Activated naive CD4-positive, alpha-beta T cell treated with Interleukin-2 at 50 U/mL for 16 hours (primary cell): ENCODE data around the gene EXOC2.

Source experiments
- DNase-seq: peaks from one replicate; pipeline ENCODE4 v3.0.0-alpha.2; 2020

EXOC2 gene, protein sequence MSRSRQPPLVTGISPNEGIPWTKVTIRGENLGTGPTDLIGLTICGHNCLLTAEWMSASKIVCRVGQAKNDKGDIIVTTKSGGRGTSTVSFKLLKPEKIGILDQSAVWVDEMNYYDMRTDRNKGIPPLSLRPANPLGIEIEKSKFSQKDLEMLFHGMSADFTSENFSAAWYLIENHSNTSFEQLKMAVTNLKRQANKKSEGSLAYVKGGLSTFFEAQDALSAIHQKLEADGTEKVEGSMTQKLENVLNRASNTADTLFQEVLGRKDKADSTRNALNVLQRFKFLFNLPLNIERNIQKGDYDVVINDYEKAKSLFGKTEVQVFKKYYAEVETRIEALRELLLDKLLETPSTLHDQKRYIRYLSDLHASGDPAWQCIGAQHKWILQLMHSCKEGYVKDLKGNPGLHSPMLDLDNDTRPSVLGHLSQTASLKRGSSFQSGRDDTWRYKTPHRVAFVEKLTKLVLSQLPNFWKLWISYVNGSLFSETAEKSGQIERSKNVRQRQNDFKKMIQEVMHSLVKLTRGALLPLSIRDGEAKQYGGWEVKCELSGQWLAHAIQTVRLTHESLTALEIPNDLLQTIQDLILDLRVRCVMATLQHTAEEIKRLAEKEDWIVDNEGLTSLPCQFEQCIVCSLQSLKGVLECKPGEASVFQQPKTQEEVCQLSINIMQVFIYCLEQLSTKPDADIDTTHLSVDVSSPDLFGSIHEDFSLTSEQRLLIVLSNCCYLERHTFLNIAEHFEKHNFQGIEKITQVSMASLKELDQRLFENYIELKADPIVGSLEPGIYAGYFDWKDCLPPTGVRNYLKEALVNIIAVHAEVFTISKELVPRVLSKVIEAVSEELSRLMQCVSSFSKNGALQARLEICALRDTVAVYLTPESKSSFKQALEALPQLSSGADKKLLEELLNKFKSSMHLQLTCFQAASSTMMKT

DNA sequence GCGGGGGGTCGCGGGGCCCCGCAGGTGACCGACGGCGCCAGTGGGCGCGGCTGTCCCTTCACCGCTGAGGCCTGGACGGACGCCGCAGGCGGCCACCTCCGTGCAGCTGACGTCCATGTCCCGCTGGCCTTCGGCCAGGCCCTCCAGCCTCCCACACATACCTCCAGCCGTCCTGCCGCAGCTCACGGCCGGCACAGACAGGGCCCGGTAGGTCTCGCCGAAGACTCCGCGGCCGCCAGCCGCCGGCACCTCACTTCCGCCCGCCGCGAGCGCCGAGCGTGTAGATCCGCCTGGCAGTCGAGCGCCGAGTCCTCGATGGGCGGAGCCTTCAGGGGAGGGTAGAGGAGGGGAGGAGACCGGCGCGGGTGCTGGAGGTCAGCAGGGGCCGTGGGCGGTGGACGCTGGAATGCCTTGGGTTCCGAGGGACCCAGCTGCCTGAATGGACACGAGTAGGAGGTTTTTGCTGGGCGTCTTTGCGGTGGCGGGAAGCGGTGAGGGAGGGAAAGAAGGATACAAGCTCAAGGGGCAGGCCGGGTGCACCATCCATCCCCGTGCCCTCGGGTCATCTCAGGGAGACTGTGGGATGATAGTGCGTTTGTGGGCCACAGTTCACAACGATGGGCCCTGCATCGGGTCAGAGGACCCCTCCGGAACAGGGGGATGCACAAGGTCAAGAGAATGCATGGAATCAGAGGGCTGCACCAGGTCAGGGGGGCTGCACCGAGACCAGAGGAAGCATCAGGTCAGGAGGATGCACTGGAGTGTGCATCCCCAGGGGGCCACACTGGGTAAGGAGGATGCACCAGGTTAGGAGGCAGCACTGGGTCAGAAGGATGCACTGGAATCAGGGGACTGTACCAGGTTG is at the start of gene EXOC2:
EXOC2 (minus strand) TSS at position 282 of the 865 bp plus-strand sequence. CDS start 55,321 bp downstream, outside the sequence.
- DNase-seq = peak; percentile 88

DNA sequence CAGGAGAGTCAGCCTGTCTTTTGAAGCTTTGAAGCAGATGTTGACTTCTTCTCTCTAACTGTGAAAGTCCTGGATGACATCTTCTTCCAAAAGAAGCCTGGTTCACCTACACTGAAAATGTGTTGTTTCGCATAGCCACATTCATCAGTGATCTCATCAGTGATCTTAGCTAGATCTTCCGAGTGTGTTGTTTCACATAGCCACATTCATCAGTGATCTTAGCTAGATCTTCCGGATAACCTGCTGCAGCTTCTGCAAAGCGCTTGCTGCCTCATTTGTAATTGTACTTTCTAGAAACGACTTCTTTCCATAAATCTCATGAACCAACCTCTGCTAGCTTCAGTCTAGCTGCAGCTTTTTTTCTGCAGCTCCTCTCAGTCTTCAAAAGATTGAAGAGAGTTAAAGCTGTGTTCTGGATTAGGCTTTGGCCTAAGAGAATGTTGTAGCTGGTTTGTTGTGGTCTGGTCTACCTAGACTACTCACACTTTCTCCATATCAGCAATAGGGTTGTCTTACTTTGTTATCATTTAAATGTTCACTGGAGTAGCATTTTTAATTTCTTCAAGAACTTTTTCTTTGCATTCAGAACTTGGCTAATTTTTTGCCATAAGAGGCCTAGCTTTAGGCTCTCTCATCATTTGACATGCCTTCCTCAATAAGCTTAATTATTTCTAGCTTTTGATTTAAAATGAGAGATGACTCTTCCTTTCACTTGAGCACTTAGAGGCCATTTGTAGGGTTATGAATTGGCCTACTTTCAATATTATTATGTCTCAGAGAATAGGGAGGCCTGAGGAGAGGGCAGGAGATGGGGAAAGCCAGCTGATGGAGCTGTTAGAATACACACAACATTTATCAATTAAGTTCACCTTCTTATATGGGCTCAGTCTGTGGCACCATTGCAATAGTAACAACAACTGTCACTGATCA is 48.7 kb upstream of the EXOC2 start:
- DNase-seq = no peak

DNA sequence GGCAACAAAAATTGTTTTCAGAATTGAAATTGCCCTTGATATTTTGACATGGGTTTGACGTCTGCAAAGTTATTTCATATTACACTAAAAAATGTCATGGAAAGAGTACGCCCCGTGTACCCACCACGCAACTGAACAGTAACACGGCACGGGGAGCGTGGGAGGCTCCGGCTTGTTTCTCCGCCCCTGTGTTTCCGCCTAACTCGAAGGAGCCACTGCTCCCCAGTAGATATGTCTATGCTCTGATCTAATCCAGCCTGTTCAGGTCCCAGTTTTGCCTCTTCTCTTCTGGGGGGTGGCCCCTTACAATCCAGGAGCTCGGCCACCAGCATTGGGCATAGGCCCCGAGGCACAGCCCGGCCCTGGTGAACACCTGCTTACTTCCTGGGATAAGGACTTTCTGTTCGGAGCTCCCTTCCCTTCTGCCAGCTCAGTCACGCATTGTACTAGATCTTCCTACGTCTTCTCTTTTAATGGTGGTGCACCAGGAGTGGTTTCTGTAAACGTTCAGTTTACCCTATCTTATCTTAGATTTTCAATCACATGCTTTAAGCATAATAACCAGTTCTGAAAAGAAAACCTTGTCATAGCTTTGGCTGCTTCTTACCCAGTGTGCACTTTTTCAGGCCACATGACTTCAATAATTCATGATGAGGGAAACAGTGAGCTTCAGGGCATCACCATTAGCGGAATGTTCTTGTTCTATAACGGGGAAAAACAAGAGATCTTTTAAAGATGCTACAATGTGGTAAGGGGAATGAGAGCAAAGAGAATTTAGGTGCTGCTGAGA is 43.9 kb upstream of the EXOC2 start:
- DNase-seq = no peak

DNA sequence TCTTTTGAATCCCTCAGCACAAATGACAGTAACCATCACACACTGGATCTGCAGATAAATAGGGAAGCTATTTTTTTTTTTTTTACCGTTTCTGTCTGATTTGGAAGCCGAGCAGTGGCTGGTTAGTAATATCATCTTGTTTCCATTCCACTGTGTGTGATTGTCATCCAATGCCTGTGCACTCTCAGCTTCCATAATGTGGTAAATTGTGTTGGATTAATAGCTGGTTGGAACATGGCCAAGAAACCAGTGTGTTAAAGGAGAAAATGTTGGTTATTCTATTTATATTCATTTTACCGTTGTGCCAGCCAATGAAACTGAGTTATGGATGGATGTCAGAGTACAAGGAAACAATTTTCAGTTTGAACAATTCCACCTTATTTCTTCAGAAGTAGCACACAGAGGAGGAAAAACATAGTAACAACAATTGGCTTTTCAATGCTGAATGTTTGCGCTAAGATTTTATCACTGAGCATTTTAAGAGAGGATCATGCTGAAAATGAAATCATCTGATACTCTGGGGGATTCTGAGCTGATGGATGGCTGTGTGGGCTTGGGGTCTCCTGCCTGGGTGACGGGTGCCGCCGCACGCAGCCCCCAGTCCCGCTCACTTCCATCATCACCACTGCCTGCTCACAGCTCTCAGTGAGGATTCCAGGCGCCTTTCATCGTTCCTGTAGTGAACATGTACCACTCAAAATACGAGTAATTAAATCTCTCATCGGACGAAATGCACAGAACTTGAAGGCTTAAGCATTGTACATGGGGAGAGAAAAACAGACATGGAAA is 40.7 kb upstream of the EXOC2 start:
- DNase-seq = no peak

DNA sequence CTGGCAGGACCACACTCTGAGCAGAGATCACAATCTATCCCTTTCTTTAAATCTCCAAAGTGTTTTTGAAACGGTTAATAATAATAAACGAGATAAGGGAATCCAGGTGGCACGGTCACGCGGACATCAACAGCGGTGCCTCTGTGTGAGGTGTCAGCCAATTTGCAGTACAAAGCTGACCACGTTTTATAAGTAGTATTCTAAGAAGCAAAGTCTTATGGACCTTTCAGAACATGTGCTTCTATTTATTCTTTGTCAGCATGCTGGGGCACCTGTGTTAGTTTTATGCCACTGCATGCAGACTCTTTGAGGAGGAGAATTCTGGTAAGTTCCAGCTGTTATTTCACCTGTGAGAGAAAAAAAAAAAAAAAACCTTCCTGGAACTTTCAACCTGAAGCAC is 39.0 kb upstream of the EXOC2 start:
- DNase-seq = no peak

DNA sequence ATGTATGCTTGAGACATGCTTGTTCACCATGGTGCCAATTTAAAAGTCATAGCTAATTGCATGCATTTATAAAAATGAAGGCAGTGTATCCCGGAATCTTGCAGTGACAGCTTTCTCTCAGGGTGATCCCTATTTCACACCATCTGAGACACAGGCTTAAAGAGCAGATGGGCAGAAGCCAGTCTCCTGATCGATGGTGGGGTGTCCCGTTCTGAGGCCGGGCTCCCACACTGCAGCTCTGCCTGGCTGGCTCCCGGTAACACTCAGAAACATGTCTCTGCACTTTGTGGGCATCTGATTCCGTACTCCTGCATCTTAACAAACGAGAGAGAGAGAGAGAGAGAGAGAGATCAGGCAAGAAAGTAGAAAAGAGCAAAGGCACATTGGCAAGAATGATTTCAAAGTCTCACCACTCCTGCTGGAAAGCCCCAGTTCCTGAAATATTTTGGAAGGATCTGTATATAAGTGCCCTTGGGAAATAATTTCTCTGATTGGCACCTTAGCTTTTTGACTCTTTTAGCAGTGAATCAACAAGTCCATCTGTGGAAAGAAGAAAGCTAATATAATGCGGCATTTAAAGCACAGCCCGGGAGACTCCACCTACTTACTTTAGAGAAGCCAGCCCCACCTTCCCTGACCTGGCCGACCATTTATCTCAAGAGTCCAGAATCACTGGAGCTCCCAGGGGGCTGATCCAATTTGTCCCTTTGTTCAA is 36.8 kb upstream of the EXOC2 start:
- DNase-seq = no peak

DNA sequence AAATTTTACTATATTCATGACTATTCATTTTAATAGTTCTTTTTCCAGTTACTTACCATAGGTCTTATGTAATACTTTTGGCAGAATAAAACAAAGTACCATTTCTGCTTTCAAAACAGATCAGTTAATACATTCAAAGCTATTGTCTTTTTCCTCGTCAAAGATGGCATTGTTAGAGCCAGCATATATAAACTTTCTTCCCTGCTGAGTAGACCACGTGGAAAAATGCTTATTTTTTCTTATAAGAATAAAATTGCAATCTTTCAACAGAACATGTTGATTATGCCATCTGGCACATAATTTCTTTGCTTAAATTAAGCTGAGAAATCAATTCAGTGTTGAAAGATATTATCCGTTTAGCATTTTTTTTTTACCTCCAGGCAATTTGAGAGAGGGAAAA is 34.9 kb upstream of the EXOC2 start:
- no peak for DNase-seq

DNA sequence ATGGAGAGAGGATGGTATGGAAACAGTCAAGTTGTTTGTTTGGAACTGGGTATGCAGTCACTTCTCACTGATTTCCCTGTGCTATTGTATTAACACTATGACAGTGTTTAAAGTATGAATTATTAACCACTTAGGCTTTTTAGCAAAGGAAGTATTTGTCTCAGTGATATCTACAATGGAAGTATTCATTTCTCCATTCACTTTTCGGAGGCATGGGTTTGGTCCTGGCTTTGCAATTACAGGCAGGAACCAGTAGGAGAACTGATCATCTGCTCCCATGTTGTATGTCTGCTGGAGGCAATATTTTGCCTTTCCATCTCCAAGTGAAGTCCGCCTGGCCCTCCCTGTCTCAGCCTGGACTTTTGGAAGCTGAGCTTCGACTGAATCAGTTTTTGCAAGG is 30.6 kb upstream of the EXOC2 start:
- DNase-seq = no peak

DNA sequence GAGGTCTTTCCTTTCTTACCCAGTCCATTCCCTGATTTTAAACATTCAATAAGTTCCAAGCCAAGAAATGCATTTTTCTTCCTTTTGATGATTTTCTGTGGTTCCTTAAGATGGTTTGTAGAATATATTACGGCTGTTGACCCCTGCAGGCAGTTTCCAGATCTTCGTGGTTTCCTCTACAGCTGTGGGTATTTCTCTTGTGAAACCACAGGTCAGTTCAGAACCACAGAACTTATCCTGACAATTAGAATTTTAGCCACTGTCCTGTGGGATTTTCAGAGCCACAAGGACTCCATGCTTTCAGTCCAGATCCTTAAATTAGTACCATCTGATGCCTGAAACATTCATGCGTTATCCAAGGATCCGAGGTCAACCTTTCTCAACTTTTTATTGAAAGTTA is 29.7 kb upstream of the EXOC2 start:
- no peak for DNase-seq

DNA sequence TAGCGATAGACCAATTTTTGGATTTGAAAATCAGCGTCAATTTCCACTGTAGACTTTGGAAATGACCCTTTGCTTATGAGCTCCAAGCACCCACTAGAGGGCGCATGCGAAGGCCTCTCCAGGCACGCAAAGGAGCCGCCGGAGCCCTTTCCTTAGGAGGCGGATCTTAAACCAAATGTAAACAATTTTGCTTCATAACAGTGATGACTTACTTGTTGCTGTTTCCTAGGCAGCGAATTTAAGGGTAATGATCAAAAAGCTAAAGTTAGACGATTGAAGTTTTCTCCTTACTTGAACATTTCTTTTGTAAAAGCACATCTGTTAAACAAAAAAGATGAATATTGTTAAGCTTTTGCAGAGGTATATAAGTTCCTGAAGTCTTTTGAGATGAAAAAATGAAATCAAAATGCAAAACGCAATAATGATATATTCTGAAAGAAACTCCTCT is 29.2 kb upstream of the EXOC2 start:
- DNase-seq = peak; percentile 78

DNA sequence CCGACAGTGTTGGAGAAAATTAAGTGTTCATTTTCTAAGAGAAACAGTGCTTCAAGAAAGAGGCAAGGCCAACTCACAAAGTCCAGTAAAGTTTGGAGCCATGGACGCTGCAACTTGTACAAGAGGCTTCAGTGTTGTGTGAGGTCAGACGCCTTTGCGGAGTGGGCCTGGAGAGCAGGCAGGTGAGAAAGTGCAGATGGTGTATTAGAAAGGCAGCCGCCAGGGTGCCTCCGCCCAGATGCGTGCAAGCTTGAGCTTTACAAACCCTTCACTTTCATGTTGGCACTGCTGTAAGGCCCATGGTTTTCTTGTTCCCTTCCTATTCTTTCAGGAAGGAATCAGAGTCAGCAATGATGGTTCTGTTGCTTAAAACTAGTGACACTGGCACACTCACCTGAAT is 25.4 kb upstream of the EXOC2 start:
- no peak for DNase-seq

DNA sequence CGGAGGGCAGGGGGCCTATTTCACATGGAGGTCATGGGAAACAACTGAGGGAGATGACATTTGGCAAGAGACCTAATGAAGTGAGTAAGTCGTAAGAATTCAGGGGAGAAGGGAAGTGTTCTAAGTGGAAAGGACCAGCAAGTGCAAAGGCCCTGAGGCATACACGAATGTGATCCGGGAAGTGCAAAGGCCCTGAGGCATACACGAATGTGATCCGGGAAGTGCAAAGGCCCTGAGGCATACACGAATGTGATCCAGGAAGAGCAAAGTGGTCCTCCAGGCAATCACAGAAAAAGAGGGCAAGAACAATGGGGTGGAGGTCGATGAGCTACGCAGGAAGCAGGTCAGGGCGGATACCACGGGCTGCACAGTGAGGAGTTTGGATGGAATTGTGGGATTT is 24.2 kb upstream of the EXOC2 start:
- no peak for DNase-seq

DNA sequence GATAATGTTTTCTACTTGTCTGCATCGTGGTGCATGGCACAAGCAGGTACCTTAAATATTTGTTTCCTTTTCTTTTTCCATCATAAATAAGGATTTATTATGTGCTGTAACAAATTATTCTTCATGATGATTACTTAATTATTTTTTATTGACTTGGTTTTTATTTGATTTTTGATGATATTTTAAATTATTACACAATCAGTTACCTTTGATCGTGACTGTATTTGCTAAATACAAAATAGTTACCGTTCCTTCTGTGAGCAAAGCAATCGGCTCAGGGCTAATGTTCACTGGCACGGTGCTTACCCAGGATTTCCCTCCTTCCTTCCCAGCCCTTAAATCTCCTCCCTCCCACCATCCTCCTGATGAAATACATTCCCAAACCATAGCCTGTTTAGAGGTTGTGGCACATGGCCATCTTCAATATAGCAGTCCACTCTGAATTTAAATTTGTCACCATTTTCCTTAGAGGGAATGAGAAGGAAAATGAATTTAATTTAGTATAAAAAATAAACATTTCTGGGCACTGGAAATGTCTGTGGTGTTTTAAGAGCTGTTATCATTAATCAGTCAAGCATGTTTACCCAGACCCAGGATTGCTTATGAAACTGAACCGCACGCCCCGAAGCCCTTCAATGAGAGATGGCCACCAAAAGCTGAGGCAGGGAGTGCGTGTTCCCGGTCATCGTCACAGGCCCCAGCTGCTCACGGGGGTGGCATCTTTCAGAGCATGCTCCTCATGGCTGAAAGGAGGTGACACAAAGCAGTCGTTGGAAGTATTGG is 23.0 kb upstream of the EXOC2 start:
- no peak for DNase-seq

DNA sequence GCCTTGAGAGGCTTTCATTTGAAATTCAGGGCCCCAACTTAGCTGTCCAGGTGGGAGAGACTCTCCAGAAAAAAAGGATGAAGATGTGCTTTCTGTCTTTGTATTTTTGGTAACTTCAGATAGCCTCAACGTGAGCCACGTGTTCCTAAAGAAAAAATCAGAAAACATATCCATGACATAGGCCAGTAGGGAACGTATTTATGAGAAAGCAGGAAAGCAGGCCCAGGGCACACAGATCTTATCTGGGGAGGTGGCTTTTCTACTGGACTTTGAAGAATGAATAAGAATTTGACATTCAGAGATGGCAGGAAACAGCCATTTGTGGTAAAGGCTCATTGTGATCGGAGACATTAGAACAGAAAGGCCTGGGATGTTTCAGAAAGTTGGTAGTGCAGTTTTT is 21.2 kb upstream of the EXOC2 start:
- no peak for DNase-seq

DNA sequence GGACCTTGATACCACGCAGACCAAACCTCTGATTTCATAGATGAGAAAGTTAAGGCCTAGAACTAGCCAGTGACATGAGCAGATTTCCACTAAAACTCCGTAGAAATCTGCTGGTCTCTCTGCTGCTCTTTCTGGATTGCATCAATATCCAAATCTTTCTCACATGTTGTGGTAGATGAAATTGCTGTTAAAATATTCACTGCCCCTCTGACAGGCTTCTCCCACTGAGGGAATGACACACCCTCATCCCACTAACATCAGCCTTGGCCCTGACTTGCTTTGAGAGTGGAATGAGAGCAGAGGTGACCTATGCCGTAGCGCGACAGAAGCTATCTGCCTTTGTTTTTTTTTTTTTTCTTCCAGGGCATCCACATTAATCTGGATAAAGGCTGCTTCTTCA is 20.4 kb upstream of the EXOC2 start:
- no peak for DNase-seq

DNA sequence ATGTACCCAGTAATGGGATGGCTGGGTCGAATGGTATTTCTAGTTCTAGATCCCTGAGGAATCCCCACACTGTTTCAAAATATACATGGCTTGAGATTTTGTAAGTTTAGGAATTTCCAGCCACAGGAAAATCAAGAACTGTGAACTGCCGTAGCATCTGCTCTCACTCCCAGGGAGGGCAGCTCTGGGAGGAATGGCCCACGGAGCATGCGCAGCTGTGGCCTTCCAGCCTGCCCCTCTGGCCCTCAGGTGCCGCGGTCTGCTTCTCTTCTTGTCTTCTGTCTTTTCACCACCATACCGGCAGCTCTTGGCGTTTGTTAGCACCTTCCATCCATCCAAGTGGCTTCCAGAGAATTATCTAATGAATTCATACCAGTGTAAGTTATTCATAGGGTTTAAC is 19.9 kb upstream of the EXOC2 start:
- no peak for DNase-seq

DNA sequence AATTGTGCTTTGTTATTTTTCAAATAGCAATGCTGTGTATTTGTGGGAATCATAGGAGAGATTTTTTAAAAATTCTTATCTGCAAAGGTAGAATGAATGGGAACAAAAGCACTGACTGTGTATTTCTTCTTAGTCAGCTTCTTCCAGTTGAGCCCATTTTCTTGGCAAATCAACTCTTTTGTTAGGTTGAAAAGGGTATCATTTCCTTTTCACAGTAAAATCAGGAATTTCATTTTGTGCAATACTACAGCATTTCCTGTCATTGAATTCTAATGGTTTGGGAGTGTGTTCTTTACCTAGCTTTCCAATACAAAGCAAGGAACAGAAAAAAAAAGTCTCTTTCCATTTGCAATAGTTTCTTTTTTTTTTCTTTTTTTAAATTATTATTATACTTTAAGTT is 19.0 kb upstream of the EXOC2 start:
- no peak for DNase-seq
